ENCODE measurements around the gene ARAF. TPM values are rescaled to one million over a fixed set of nuclear protein-coding genes. Genes with fewer than 3 reads are reported as not detected.

Gene ARAF
- polyA plus RNA-seq, 1 experiment = 62.3 TPM

DNA sequence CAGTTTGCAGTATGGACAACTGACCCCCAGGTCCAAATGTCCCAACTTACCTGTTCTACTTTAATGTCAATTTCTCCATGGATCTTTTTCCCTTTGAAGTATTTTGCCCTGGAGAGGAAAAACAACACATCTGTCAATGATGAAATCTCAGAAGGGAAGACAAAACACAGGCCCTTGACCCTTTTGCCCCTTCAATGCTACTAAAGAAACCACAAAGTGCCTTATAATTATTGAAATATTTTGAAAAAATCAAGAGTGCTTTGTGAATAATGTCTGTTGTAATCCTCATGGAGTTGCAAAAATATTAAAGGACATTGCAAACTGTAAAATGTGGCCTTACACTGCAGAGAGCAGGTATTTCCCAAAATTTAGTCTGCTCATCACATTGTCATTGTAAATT is 46.1 kb downstream of the ARAF start:
- TF ChIP-seq, protein P1, sequence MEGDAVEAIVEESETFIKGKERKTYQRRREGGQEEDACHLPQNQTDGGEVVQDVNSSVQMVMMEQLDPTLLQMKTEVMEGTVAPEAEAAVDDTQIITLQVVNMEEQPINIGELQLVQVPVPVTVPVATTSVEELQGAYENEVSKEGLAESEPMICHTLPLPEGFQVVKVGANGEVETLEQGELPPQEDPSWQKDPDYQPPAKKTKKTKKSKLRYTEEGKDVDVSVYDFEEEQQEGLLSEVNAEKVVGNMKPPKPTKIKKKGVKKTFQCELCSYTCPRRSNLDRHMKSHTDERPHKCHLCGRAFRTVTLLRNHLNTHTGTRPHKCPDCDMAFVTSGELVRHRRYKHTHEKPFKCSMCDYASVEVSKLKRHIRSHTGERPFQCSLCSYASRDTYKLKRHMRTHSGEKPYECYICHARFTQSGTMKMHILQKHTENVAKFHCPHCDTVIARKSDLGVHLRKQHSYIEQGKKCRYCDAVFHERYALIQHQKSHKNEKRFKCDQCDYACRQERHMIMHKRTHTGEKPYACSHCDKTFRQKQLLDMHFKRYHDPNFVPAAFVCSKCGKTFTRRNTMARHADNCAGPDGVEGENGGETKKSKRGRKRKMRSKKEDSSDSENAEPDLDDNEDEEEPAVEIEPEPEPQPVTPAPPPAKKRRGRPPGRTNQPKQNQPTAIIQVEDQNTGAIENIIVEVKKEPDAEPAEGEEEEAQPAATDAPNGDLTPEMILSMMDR (IDR thresholded peaks at IDR 0.05; ENCODE audit: insufficient read depth, low read depth, low read length) = no peak
- CTCF ChIA-PET = no interaction called here
- no peak overlapping the region for H3K4me3 ChIP-seq (ENCODE audit: low read depth, low read length)
- no peaks in the 10 kb centered on the region; the same call in none of the 2 replicates for H3K27me3 ChIP-seq (ENCODE audit: control insufficient read depth, insufficient read depth, low read length)
- DNase-seq (ENCODE audit: low read depth) = no peak
- no peaks in the 10 kb centered on the region for H3K36me3 ChIP-seq (ENCODE audit: control insufficient read depth, insufficient read depth, low read length)
- POLR2A ChIA-PET = no interaction called here

DNA sequence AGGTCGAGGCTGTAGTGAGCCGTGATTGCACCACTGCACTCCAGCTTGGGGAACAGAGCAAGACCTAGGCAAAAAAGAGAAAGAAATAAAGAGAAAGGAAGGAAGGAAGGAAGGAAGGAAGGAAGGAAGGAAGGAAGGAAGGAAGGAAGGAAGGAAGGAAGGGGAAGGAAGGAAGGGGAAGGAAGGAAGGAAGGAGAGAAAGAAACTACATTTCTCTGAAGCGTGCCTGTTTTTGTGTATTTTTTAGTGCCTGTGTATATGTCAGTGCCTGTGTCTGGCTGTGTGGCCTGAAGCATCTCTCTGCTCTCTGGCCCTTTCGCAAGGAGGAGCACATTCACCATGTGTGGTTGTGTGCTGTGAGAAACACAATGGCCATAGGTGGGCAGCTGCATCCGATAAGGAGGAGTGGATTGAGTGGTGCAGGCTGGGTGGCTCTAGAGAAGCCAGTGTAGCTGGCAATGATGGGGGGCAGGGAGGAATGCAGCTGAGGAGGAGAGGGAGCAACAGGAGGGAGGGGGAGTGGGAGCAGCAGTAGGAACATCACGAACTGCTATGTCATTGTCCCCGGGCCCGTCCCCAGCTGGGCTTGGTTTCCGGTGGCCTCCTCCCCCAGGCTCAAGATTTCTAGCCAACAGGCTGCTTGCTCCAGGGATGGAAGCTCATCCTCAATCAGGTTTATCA is 47.3 kb downstream of the ARAF start:
- H3K27me3 ChIP-seq (ENCODE audit: control insufficient read depth, insufficient read depth, low read length) = no peaks in the 10 kb centered on the region; the same call in none of the 2 replicates
- CTCF ChIA-PET = no interaction called here
- POLR2A ChIA-PET = no interaction called here

DNA sequence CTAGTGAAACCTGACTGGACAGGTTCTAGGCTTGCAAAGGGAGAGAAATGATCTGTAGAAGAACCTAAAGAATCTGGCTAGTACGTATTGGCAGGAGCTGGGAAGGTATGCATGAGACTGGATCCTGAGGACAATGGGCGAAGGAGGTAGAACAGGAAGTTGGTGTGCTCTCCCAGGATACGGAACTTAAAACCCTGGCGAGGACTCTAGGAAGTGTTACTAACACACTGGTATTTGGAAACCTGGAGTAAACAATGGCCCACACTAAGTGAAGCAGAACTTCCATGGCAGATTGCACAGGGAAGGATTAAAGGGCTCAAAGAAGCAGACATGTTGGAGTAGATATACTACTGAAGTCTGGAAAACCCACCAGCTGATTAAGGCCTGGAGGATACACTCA is 49.5 kb downstream of the ARAF start:
- Histone ChIP-seq H3K27me3 (ENCODE audit: control insufficient read depth, insufficient read depth, low read length) (no peaks in the 10 kb centered on the region; the same call in none of the 2 replicates), H3K36me3 (ENCODE audit: control insufficient read depth, insufficient read depth, low read length) (no peaks in the 10 kb centered on the region), H3K4me3 (ENCODE audit: low read depth, low read length) (no peak overlapping the region)
- no peak for DNase-seq (ENCODE audit: low read depth)
- POLR2A ChIA-PET = no interaction called here
- CTCF ChIA-PET = no interaction called here
- TF ChIP-seq, protein P1 (IDR thresholded peaks at IDR 0.05; ENCODE audit: insufficient read depth, low read depth, low read length) = no peak

More for the DNA sequence above, 47.3 kb downstream of the ARAF start:
- Histone ChIP-seq H3K36me3 (ENCODE audit: control insufficient read depth, insufficient read depth, low read length) (no peaks in the 10 kb centered on the region), H3K4me3 (ENCODE audit: low read depth, low read length) (no peak overlapping the region)
- TF ChIP-seq, protein P1 (IDR thresholded peaks at IDR 0.05; ENCODE audit: insufficient read depth, low read depth, low read length) = no peak
- DNase-seq (ENCODE audit: low read depth) = no peak

DNA sequence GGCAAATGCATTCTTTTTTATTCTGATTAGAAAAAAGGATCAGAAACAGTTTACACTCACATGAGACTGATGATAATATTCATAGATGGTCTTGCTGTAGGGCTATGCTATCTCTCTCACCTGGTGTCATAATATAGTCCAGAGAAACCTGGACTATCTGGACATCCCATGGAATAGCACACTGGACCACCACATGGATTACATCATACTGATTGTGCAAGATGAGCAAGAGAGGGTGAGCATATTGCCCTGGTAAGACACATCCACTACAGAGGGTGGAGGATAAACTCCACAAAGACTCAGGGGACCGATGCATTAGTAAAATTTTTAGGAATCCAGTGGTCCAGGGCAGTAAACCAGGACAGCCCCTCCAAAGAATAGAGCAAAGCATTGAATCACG is 50.5 kb downstream of the ARAF start:
- ChIA-PET POLR2A (no interaction called here), CTCF (no interaction called here)
- DNase-seq (ENCODE audit: low read depth) = no peak
- no peak overlapping the region for H3K4me3 ChIP-seq (ENCODE audit: low read depth, low read length)
- H3K27me3 ChIP-seq (ENCODE audit: control insufficient read depth, insufficient read depth, low read length) = no peaks in the 10 kb centered on the region; the same call in none of the 2 replicates
- no peaks in the 10 kb centered on the region for H3K36me3 ChIP-seq (ENCODE audit: control insufficient read depth, insufficient read depth, low read length)
- TF ChIP-seq, protein P1 (IDR thresholded peaks at IDR 0.05; ENCODE audit: insufficient read depth, low read depth, low read length) = no peak

DNA sequence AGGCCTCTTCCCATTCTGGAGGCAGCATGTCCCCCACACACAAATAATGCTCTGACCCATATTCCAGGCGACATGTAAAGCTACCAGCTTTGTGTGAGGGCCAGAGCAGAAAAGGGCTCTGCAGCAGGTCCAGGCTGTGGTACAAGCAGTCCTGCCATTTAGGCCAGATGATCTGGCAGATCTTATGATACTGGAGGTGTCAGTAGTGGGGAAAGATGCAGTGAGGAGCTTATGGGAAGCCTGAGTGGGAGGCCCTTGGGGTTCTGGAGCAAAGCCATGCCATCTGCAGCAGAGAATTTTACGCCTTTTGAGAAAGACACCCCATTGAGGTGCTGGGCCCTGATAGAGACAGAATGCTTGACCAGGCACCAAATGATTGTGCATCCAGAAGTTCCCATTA is 50.9 kb downstream of the ARAF start:
- no peak overlapping the region for H3K4me3 ChIP-seq (ENCODE audit: low read depth, low read length)
- CTCF ChIA-PET = no interaction called here

More for the DNA sequence above, 50.9 kb downstream of the ARAF start:
- H3K36me3 ChIP-seq (ENCODE audit: control insufficient read depth, insufficient read depth, low read length) = no peaks in the 10 kb centered on the region
- DNase-seq (ENCODE audit: low read depth) = no peak
- no peaks in the 10 kb centered on the region; the same call in none of the 2 replicates for H3K27me3 ChIP-seq (ENCODE audit: control insufficient read depth, insufficient read depth, low read length)
- POLR2A ChIA-PET = no interaction called here
- TF ChIP-seq, protein P1 (IDR thresholded peaks at IDR 0.05; ENCODE audit: insufficient read depth, low read depth, low read length) = no peak
